HL-60 (cell line): ENCODE data around the gene WDR6.

ENCODE experiments used
- DNase-seq, 2 experiments: peaks; one replicate each; pipeline ENCODE4 v3.0.0-alpha.2; 2010 to 2020; ENCODE audit warnings: low read depth in 1 of 2, low spot score in 1 of 2
- H3K27ac ChIP-seq: fragments of 250-450 bp; sonication (Bioruptor Pico); replicated peaks from 2 replicates; pipeline ENCODE4 v1.5.1; 2020; ENCODE audit warnings: mild to moderate bottlenecking, moderate library complexity
- H3K27me3 ChIP-seq: fragments of 250-450 bp; sonication (Bioruptor Pico); 2 replicates; pipeline ENCODE4 v1.5.1; 2021; ENCODE audit warnings: mild to moderate bottlenecking, moderate library complexity; ENCODE audit not compliant: insufficient read depth, poor library complexity, severe bottlenecking
- H3K4me3 ChIP-seq: replicated peaks from 2 replicates; pipeline ENCODE4 v1.5.1; 2011; ENCODE audit warnings: mild to moderate bottlenecking, control low read depth, low read length; ENCODE audit not compliant: insufficient read depth
- GABPA ChIP-seq: IDR thresholded peaks from 2 replicates; pipeline ENCODE4 v1.6.1; 2012; ENCODE audit warnings: low read depth
- POLR2AphosphoS5 ChIP-seq: IDR thresholded peaks from 2 replicates; pipeline ENCODE4 v1.6.1; 2012; ENCODE audit warnings: low read depth
- SPI1 ChIP-seq: IDR thresholded peaks from 2 replicates; pipeline ENCODE4 v1.6.1; 2012; ENCODE audit warnings: low read depth, mild to moderate bottlenecking, borderline replicate concordance
- TF ChIP-seq, protein P1 (sequence below): IDR thresholded peaks from 2 replicates; pipeline ENCODE4 v1.6.1; 2012; ENCODE audit warnings: low read depth; ENCODE audit not compliant: insufficient replicate concordance
- TF ChIP-seq, protein P2 (sequence below): IDR thresholded peaks from one replicate; pipeline ENCODE4 v1.5.1; 2011; ENCODE audit warnings: low read length, control low read depth, inconsistent platforms; ENCODE audit not compliant: insufficient read depth

The WDR6 gene

DNA sequence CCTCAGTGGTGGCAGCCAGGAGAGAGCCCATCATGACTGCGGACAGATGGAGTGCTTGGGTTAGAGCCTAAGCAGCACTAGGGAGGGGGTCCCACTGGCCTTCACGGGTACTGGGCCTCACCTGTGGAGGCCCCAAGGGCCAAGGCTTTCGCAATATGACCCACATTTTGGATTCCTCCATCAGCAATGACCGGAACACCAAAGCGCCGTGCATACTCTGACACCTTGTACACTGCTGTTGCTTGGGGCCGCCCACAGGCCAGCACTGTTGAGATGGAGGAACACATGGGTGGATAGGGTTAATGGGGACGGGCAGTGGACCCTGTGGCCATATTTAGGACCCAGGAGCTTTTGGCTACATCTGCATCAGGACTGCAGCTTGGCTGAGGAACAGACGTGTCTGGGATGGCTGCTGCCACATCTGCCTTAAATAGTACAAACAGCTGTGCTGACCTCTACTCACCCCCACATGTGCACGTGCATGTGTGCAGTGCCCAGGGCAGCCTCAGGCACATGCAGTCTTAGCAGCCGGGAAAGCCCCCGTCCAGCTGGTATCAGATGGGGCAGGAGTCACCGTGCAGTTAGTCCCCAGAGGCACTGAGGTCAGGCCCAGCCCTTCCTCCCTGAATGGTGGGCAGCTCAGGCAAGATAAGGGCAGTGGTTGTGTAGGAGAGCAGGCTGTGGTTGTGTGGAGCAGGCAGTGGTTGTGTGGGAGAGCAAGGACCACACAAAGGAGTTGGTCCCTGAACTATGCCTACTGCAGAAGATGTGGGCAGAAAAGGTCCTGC is 18.0 kb downstream of the WDR6 start:
- TF ChIP-seq POLR2AphosphoS5: peak; percentile 98
- TF ChIP-seq, protein P1, sequence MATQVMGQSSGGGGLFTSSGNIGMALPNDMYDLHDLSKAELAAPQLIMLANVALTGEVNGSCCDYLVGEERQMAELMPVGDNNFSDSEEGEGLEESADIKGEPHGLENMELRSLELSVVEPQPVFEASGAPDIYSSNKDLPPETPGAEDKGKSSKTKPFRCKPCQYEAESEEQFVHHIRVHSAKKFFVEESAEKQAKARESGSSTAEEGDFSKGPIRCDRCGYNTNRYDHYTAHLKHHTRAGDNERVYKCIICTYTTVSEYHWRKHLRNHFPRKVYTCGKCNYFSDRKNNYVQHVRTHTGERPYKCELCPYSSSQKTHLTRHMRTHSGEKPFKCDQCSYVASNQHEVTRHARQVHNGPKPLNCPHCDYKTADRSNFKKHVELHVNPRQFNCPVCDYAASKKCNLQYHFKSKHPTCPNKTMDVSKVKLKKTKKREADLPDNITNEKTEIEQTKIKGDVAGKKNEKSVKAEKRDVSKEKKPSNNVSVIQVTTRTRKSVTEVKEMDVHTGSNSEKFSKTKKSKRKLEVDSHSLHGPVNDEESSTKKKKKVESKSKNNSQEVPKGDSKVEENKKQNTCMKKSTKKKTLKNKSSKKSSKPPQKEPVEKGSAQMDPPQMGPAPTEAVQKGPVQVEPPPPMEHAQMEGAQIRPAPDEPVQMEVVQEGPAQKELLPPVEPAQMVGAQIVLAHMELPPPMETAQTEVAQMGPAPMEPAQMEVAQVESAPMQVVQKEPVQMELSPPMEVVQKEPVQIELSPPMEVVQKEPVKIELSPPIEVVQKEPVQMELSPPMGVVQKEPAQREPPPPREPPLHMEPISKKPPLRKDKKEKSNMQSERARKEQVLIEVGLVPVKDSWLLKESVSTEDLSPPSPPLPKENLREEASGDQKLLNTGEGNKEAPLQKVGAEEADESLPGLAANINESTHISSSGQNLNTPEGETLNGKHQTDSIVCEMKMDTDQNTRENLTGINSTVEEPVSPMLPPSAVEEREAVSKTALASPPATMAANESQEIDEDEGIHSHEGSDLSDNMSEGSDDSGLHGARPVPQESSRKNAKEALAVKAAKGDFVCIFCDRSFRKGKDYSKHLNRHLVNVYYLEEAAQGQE: no peak
- peak; percentile 4; the same call in 1 of the 2 replicates for TF ChIP-seq SPI1
- TF ChIP-seq, protein P2, sequence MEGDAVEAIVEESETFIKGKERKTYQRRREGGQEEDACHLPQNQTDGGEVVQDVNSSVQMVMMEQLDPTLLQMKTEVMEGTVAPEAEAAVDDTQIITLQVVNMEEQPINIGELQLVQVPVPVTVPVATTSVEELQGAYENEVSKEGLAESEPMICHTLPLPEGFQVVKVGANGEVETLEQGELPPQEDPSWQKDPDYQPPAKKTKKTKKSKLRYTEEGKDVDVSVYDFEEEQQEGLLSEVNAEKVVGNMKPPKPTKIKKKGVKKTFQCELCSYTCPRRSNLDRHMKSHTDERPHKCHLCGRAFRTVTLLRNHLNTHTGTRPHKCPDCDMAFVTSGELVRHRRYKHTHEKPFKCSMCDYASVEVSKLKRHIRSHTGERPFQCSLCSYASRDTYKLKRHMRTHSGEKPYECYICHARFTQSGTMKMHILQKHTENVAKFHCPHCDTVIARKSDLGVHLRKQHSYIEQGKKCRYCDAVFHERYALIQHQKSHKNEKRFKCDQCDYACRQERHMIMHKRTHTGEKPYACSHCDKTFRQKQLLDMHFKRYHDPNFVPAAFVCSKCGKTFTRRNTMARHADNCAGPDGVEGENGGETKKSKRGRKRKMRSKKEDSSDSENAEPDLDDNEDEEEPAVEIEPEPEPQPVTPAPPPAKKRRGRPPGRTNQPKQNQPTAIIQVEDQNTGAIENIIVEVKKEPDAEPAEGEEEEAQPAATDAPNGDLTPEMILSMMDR: no peak
- Histone ChIP-seq H3K27ac (no peak overlapping the region), H3K4me3 (no peak overlapping the region), H3K27me3 (no peaks in the 10 kb centered on the region)
- DNase-seq: peak; percentile 63 to 70

DNA sequence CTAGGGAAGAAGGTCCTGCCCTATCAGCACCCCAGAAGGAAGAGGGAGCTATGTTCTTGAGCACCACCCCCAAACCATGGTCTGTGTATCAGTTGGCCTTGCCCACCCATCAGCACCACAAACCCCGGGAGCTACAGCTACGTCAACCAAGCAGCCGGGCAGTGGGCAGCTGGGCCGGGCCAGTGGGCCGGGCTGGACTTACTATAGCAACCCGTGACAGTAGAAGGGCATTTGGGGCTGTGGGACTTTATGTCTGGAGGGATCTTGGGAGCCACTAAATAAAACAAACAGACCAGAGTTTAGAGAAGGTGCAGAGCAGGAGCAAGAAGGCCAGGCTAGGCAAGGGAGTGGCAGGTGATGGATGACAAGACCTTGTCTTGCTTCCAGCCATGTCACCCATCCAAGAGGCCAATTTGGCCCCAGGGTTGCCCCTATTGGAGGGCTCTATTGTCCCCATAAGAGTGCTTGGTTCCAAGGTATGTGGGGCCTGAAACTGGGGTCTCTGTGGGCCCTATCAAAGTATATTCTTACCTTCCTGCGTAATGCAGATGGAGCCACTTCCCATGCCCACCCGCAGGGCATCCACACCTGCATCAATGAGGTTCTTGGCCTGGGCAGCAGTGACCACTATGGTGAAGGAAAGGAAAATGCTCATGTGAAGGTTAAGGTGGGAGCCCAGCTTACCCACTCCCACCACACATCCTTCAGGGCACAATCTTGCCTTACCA is 18.8 kb downstream of the WDR6 start:
- H3K4me3 ChIP-seq: no peak overlapping the region
- no peaks in the 10 kb centered on the region for H3K27me3 ChIP-seq
- DNase-seq: no peak
- no peak overlapping the region for H3K27ac ChIP-seq
- no peak; the same call in 1 of the 2 replicates for TF ChIP-seq POLR2AphosphoS5
- TF ChIP-seq, protein P1: no peak
- no peak for TF ChIP-seq GABPA
- no peak for TF ChIP-seq SPI1
- TF ChIP-seq, protein P2: no peak

DNA sequence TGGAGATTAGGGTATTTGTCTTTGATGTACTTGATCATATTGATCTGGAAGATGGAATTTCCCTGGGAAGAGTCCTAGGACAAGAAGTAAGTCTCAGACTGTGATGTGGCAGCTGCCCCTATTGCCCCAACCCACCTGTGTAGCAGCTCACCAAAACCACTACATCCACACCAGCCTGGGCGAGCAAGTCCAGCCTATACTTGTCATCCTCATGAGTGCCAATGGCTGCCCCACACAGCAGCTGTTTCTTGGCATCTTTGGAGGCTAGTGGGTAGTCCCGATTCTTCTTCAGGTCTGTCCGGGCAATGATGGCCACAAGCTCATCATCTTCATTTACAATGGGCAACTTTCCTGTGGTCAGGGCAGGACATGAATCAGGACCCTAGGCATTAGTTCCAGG is 19.3 kb downstream of the WDR6 start:
- TF ChIP-seq POLR2AphosphoS5 (no peak), GABPA (no peak), SPI1 (no peak)
- TF ChIP-seq, protein P2: no peak
- TF ChIP-seq, protein P1: no peak
- Histone ChIP-seq H3K4me3 (no peak overlapping the region), H3K27ac (no peak overlapping the region), H3K27me3 (no peaks in the 10 kb centered on the region)
- DNase-seq: no peak
